ENCODE data around the gene IPO8.
"Not testable (repeated sequence)": the region's sequence is repeated elsewhere in the genome, so short reads cannot be mapped to it uniquely, and the experiment has no call there.

Gene IPO8

GRCh38 chr12:30604302-30604701 is 91.4 kb downstream of the IPO8 start:
- H3K4me3 Mint-ChIP-seq = not testable (repeated sequence)

GRCh38 chr12:30603129-30603528 is 92.5 kb downstream of the IPO8 start:
- Mint-ChIP-seq H3K27ac (no peak overlapping the region), H3K36me3 (ENCODE audit: low read depth) (no peaks in the 10 kb centered on the region), H3K4me3 (no peak overlapping the region), H3K4me1 (ENCODE audit: low read depth) (no peaks in the 10 kb centered on the region), H3K27me3 (ENCODE audit: low read depth) (no peaks in the 10 kb centered on the region), H3K9me3 (peaks cover 18% of the 10 kb centered on the region)

More at GRCh38 chr12:30604302-30604701, 91.4 kb downstream of the IPO8 start:
- H3K4me1 Mint-ChIP-seq (ENCODE audit: low read depth); H3K36me3 Mint-ChIP-seq (ENCODE audit: low read depth); H3K27ac Mint-ChIP-seq; H3K27me3 Mint-ChIP-seq (ENCODE audit: low read depth): not testable (repeated sequence)
- peaks cover 18% of the 10 kb centered on the region for H3K9me3 Mint-ChIP-seq

GRCh38 chr12:30602678-30603077 is 93.0 kb downstream of the IPO8 start:
- no peak overlapping the region for H3K27ac Mint-ChIP-seq

GRCh38 chr12:30599608-30600007 is 96.1 kb downstream of the IPO8 start:
- Mint-ChIP-seq H3K27ac (no peak overlapping the region), H3K9me3 (peaks cover 18% of the 10 kb centered on the region), H3K36me3 (ENCODE audit: low read depth) (no peaks in the 10 kb centered on the region), H3K4me3 (no peak overlapping the region), H3K27me3 (ENCODE audit: low read depth) (no peaks in the 10 kb centered on the region), H3K4me1 (ENCODE audit: low read depth) (no peaks in the 10 kb centered on the region)

More at GRCh38 chr12:30602678-30603077, 93.0 kb downstream of the IPO8 start:
- Mint-ChIP-seq H3K4me3 (no peak overlapping the region), H3K9me3 (peaks cover 18% of the 10 kb centered on the region), H3K36me3 (ENCODE audit: low read depth) (no peaks in the 10 kb centered on the region), H3K27me3 (ENCODE audit: low read depth) (no peaks in the 10 kb centered on the region), H3K4me1 (ENCODE audit: low read depth) (no peaks in the 10 kb centered on the region)

GRCh38 chr12:30598889-30599288 is 96.8 kb downstream of the IPO8 start:
- H3K4me3 Mint-ChIP-seq = no peak overlapping the region
- H3K36me3 Mint-ChIP-seq (ENCODE audit: low read depth) = no peaks in the 10 kb centered on the region
- H3K27me3 Mint-ChIP-seq (ENCODE audit: low read depth) = no peaks in the 10 kb centered on the region
- peaks cover 18% of the 10 kb centered on the region for H3K9me3 Mint-ChIP-seq
- H3K4me1 Mint-ChIP-seq (ENCODE audit: low read depth) = no peaks in the 10 kb centered on the region
- no peak overlapping the region for H3K27ac Mint-ChIP-seq

GRCh38 chr12:30595742-30596141 is 99.9 kb downstream of the IPO8 start:
- Mint-ChIP-seq H3K4me1 (ENCODE audit: low read depth) (no peaks in the 10 kb centered on the region), H3K9me3 (no peaks in the 10 kb centered on the region), H3K27ac (no peak overlapping the region), H3K4me3 (no peak overlapping the region), H3K27me3 (ENCODE audit: low read depth) (no peaks in the 10 kb centered on the region), H3K36me3 (ENCODE audit: low read depth) (no peaks in the 10 kb centered on the region)

GRCh38 chr12:30594509-30594908 is 101.2 kb downstream of the IPO8 start:
- H3K4me3 Mint-ChIP-seq = no peak overlapping the region
- no peak overlapping the region for H3K27ac Mint-ChIP-seq
- H3K4me1 Mint-ChIP-seq (ENCODE audit: low read depth) = no peaks in the 10 kb centered on the region
- no peaks in the 10 kb centered on the region for H3K9me3 Mint-ChIP-seq
- H3K27me3 Mint-ChIP-seq (ENCODE audit: low read depth) = no peaks in the 10 kb centered on the region
- no peaks in the 10 kb centered on the region for H3K36me3 Mint-ChIP-seq (ENCODE audit: low read depth)

GRCh38 chr12:30588572-30588971 is 107.1 kb downstream of the IPO8 start:
- not testable (repeated sequence) for H3K9me3 Mint-ChIP-seq; H3K36me3 Mint-ChIP-seq (ENCODE audit: low read depth); H3K4me1 Mint-ChIP-seq (ENCODE audit: low read depth); H3K27ac Mint-ChIP-seq; H3K27me3 Mint-ChIP-seq (ENCODE audit: low read depth); H3K4me3 Mint-ChIP-seq

- no peak overlapping the region for H3K4me3 Mint-ChIP-seq
- no peaks in the 10 kb centered on the region for H3K9me3 Mint-ChIP-seq
- H3K27ac Mint-ChIP-seq = no peak overlapping the region
- no peaks in the 10 kb centered on the region for H3K4me1 Mint-ChIP-seq (ENCODE audit: low read depth)
- no peaks in the 10 kb centered on the region for H3K36me3 Mint-ChIP-seq (ENCODE audit: low read depth)
- no peaks in the 10 kb centered on the region for H3K27me3 Mint-ChIP-seq (ENCODE audit: low read depth)
Observed at GRCh38 chr12:30587782-30588181, 107.9 kb downstream of the IPO8 start.

- Mint-ChIP-seq H3K4me3 (no peak overlapping the region), H3K27me3 (ENCODE audit: low read depth) (no peaks in the 10 kb centered on the region), H3K9me3 (no peaks in the 10 kb centered on the region), H3K27ac (no peak overlapping the region), H3K4me1 (ENCODE audit: low read depth) (no peaks in the 10 kb centered on the region), H3K36me3 (ENCODE audit: low read depth) (no peaks in the 10 kb centered on the region)
Observed at GRCh38 chr12:30585877-30586276, 109.8 kb downstream of the IPO8 start.

GRCh38 chr12:30582943-30583342 is 112.7 kb downstream of the IPO8 start:
- Mint-ChIP-seq H3K27me3 (ENCODE audit: low read depth) (no peaks in the 10 kb centered on the region), H3K4me3 (no peak overlapping the region), H3K36me3 (ENCODE audit: low read depth) (no peaks in the 10 kb centered on the region), H3K9me3 (no peaks in the 10 kb centered on the region), H3K27ac (no peak overlapping the region), H3K4me1 (ENCODE audit: low read depth) (no peaks in the 10 kb centered on the region)

GRCh38 chr12:30580344-30580743 is 115.3 kb downstream of the IPO8 start:
- Mint-ChIP-seq H3K4me3 (no peak overlapping the region), H3K36me3 (ENCODE audit: low read depth) (no peaks in the 10 kb centered on the region), H3K27me3 (ENCODE audit: low read depth) (no peaks in the 10 kb centered on the region), H3K4me1 (ENCODE audit: low read depth) (no peaks in the 10 kb centered on the region), H3K27ac (no peak overlapping the region), H3K9me3 (no peaks in the 10 kb centered on the region)
